Stimulated activated CD8-positive, alpha-beta memory T cell treated with anti-CD3 and anti-CD28 coated beads, Interleukin-15, amount 100 ng/mL, for 48 hours (primary cell): ENCODE measurements around the gene TRPM5.
"Not testable (repeated sequence)": the region's sequence is repeated elsewhere in the genome, so short reads cannot be mapped to it uniquely, and the experiment has no call there.

ENCODE experiments used
- DNase-seq, 2 donors: peaks; one replicate each; pipeline ENCODE4 v3.0.0-alpha.2; 2020; ENCODE audit warnings: low read depth in 2 of 2

TRPM5 gene

GRCh38 chr11:2443881-2444820 is at the start of gene TRPM5:
Gene TRPM5, minus strand, starts transcription at chr11:2444514. Its CDS starts 21,478 bp downstream, at chr11:2423036.
- DNase-seq: peak; percentile 37 to 41

- no peak for DNase-seq
Measured at GRCh38 chr11:2489083-2489482, 44.8 kb upstream of the TRPM5 start.

- DNase-seq: no peak
Measured at GRCh38 chr11:2488004-2488403, 43.7 kb upstream of the TRPM5 start.

- no peak for DNase-seq
Measured at GRCh38 chr11:2484576-2485125, 40.3 kb upstream of the TRPM5 start.

GRCh38 chr11:2483426-2483825 is 39.1 kb upstream of the TRPM5 start:
- no peak for DNase-seq

DNA sequence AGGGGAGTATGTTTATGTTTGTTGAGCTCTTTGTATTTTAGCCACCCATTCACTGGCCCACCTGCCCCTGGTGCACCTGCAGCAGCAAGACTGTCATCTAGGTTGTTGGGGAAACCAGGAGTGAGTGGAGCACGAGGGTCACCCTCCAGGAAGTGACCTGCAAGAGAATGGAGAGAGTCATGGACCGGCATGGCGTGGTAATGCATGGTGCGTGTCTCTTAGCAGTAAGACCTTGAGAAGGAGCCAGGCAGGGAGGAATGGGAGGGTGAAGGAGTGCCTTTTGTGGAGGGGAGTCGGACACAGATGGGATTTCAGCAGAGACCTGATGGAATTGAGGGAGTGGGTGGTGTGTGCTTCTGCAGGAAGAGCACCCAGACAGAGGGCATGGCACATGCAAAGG is 38.4 kb upstream of the TRPM5 start:
- DNase-seq: no peak

DNA sequence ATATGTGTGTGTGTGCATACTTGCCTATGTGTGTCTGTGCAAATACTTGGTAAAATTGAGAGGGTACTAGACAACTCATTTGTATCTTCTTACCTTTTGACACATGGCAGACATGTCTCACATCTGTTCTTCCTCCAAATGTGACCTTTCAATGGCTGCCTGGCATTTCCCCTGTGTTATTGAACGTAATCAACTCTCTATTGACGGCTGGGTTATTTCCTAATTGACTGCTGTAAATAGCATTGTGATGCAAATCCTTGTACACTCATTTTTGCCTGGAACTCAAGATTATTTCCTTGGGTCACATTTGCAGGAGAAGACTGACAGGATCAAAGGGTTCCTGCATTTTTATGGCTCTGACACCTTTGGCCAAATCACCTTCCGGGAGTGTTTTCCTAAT is 37.9 kb upstream of the TRPM5 start:
- DNase-seq: no peak

- no peak for DNase-seq
Measured at GRCh38 chr11:2481253-2481652, 36.9 kb upstream of the TRPM5 start.

GRCh38 chr11:2480874-2481220 is 36.5 kb upstream of the TRPM5 start:
- DNase-seq: no peak

DNA sequence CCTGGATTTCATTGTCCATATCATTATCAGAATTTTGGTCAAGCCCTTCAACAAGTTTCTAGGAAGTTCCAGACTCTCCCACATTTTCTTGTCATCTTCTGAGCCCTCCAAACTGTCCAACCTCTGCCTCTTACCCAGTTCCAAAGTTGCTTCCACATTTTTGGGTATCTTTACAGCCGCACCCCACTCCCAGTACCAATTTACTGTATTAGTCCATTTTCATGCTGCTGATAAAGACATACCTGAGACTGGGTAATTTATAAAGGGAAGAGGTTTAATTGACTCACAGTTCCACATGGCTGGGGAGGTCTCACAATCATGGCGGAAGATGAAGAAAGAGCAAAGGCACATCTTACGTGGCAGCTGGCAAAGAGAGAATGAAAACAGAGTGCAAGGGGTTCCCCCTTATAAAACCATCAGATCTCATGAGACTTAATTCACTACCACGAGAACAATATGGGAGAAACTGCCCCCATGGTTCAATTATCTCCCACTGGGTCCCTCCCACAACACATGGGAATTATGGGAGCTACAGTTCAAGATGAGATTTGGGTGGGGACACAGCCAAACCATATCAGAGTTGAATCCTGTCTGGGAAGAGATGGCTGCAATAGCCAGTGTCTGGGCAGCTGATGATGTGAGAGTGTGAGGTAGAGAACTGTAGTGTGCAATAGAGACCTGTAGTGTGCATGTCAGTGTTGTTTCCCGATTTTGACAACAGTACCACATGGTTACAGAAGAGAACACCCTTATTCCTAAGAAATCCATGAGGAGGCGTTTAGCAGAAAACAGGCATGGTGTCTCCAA is 36.0 kb upstream of the TRPM5 start:
- not testable (repeated sequence) for DNase-seq

GRCh38 chr11:2477936-2478335 is 33.6 kb upstream of the TRPM5 start:
- DNase-seq: no peak

GRCh38 chr11:2477254-2477653 is 32.9 kb upstream of the TRPM5 start:
- no peak for DNase-seq

DNA sequence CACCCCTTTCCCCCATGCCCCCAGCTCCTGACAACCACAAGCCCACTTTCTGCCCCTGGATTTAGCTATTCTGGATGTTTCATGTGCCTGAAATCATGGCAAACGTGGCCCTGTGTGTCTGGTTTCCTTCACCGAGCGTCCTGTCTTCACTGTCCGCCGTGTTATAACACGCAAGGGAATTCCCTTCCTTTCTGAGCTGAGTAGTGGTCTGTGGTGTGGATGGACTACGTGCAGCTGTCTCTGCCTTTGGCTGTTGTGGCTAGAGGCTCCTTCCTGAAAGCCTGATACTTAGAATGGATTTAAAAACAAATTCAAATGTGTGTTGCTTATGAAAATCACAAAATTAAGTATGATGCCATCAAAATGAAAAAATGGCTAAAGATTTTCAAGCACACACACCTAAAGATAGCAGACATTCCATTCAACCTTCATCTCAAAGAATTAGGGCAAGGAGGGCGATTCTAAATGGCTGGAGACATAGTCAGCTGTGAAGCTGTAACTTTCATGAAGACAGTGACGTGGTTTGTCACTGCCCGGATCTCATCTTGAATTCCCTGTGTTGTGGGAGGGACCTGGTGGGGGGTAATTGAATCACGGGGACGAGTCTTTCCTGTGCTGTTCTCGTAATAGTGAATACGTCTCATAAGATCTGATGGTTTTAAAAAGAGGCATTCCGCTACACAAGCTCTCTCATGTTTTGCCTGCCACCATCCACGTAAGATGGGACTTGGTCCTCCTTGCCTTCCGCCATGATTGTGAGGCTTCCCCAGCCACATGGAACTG is 31.0 kb upstream of the TRPM5 start:
- DNase-seq: no peak

DNA sequence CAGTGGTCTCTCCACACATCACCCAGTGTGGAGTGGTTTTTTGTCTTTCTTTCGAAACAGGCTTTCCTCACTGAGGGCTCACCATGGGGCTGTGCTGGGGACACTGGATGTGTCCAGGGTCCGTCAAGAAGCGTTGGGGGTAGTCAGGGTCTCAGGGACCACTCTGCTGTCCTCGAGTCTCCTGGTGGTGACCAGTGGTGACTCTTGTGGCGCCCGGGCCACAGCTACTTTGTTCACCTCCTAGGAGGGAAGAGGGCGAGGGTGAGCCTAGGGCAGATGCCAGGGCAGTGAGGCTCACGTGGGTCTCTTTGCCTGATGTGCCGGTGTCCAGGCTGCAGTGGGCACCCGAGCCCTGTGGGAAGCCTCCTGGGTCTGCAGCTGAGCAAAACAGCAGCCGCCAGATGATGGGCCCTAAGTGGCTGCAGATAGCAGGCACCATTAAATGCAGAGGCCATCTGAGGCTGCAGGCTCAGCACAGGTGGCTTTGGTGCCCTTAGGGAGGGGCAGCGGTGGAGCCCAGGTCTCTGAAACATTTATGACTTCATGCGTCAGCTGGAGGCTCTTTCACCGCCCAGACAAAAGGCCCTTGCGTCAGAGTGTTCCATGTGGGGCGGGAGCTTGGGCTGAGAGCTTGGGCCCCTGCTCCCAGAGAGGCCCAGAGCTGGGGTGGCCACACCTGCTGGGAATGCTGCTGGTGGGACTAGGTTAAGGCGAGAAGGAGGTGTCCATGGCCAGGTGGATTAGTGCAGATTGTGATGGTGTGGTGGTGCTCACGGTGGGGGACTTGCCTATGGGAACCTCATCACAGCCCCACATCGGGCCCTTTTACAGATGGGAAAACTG is 30.0 kb upstream of the TRPM5 start:
- no peak for DNase-seq

DNA sequence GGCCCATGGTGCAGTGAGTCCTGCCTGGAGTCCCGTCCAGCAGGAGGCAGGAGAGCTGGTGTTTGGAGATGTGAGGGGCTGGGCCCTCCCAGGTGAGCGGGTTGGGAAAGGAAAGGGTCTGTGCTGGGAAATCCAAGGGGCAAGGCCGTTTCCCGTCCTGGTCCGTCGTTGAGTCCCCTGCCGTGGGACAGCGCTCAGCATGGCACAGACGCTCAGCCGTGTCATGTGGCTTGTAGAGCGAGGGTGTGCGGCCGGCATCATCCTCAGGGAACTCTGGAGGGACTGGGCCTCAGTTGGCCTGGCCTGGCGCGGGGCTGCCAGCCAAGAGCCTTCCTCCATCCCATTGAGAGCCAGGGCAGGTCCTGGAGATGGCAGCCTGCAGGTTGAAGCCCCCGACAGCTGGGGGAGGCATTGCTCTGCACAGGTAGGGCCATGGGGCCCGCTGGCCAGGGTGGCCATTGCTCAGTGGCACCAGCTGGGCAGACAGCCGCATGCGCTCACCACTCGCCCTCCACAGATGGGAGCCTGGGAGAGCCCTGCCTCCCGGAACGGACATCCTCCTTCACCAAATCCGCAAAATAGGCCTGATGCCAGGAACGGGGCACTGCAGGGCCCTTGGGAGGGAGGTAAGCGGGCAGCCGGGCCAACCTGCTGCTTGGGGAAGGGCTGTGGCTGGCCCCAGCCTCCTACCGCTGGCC is 29.2 kb upstream of the TRPM5 start:
- no peak for DNase-seq

GRCh38 chr11:2472428-2473186 is 28.3 kb upstream of the TRPM5 start:
- no peak for DNase-seq

- no peak for DNase-seq
Measured at GRCh38 chr11:2471804-2472096, 27.4 kb upstream of the TRPM5 start.

DNA sequence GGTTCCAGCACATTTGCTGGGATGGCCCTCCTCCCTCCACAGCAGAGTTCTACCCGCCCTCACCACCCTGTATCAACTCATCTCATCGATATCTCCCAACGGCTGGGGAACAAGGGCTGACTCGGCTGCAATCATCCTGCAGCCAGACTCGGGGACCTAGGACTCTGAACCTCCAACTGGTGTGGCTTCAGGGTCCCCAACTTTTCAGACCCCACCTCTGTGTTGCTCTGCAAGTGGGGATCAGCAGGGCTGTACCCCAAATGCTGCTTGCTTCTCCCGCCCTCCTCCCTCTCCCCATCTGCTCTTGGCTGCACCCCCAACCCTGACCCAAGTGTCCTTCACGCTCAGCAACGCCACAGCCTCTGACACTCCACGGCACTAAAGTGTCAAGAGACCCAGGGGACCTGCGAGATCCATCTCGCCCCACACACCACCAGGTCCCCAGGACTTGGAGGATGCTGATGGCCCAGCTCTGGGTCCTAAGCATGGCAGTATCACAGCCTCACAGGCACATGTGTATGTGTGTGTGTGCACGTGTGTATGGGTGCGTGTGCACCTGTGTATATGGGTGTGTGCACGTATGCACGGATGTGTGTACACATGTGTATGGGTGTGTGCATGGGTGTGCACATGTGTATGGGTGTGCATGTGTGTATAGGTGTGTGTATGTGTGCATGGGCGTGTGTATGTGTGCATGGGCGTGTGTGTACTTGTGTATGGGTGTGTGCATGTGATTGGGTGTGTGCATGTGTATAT is 26.9 kb upstream of the TRPM5 start:
- DNase-seq: no peak

DNA sequence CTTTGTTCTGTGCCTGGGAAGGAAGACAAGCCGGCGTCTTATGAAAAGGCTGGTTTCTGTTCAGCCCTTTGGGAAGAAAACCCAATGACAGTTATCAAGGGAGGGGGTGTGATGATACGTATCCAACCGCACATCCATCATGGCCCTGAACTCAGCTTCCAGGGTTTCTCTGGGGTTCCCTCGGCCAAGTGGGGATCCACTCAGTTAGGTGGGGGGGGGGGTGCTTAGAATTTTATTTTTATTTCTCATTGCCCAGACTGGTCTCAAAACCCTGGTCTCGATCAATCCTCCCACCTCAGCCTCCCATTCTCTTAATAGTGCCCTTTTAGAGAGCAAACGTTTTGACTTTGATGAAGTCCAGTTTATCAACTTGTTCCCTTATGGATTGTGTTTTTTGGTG is 26.2 kb upstream of the TRPM5 start:
- no peak for DNase-seq
